Activated naive CD4-positive, alpha-beta T cell treated with anti-CD3 and anti-CD28 coated beads, Interleukin-2, amount 50 U/mL, for 24 hours (primary cell): ENCODE measurements around the gene ABL2.
"Not testable (repeated sequence)": the region's sequence is repeated elsewhere in the genome, so short reads cannot be mapped to it uniquely, and the experiment has no call there.

Source experiments
- H3K27ac Mint-ChIP-seq: one replicate; pipeline ENCODE4 v1.8.0; 2021; ENCODE audit warnings: mild to moderate bottlenecking, mixed read lengths
- H3K27me3 Mint-ChIP-seq: one replicate; pipeline ENCODE4 v1.8.0; 2021; ENCODE audit warnings: mixed read lengths
- H3K36me3 Mint-ChIP-seq: one replicate; pipeline ENCODE4 v1.8.0; 2021; ENCODE audit warnings: mixed read lengths
- H3K4me1 Mint-ChIP-seq: one replicate; pipeline ENCODE4 v1.8.0; 2021; ENCODE audit warnings: mixed read lengths
- H3K4me3 Mint-ChIP-seq: one replicate; pipeline ENCODE4 v1.8.0; 2021; ENCODE audit warnings: mild to moderate bottlenecking, mixed read lengths
- H3K9me3 Mint-ChIP-seq: one replicate; pipeline ENCODE4 v1.8.0; 2021; ENCODE audit warnings: mixed read lengths

The ABL2 gene

DNA sequence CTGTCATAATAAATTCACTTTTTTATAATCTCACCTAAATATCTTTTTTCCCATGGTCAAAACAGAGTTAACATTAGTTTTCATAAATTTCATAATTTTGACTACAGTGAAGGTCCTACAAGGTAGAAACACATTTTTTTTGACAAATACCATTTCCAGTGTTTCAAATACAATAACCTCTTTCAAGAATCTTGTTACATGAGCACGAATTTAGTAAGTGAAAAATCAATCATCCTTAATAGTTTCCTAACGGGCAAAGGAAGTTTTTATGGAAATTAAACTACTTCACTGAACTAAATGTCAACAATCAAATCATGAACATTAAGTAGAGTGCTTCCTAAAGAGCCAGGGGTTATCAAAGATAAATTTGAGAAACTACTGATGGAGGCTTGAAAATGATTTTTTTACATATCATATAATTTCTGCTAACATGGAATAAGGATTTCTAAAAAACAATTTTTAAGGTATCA lies 35.4 kb downstream of the ABL2 start:
- Mint-ChIP-seq H3K27ac (no peak overlapping the region), H3K4me3 (no peak overlapping the region), H3K27me3 (no peaks in the 10 kb centered on the region), H3K9me3 (no peaks in the 10 kb centered on the region), H3K4me1 (peaks cover 27% of the 10 kb centered on the region), H3K36me3 (no peaks in the 10 kb centered on the region)

DNA sequence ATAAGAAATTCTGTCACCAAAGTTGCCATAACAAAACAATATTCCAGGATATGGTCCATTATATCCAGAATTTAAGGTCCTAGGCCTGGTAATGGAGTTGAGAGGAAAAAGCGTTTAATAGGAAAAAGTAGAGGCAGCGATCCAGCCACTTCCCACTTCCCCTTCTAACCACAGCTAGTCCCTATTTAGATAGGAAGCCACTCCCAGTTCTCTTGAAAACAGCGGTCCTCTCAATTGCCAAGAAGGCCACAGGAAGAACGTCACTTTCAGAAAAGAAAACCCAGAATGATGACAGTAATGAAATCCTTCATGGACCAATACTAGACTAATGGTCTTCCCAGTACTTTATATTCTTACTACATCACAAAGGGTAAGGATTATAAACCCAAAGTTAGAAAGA lies 38.6 kb downstream of the ABL2 start:
- H3K36me3 Mint-ChIP-seq, result peaks cover 3% of the 10 kb centered on the region
- H3K27ac Mint-ChIP-seq, result no peak overlapping the region
- no peak overlapping the region for H3K4me3 Mint-ChIP-seq
- H3K27me3 Mint-ChIP-seq, result no peaks in the 10 kb centered on the region
- H3K4me1 Mint-ChIP-seq, result peaks cover 36% of the 10 kb centered on the region
- H3K9me3 Mint-ChIP-seq, result no peaks in the 10 kb centered on the region

DNA sequence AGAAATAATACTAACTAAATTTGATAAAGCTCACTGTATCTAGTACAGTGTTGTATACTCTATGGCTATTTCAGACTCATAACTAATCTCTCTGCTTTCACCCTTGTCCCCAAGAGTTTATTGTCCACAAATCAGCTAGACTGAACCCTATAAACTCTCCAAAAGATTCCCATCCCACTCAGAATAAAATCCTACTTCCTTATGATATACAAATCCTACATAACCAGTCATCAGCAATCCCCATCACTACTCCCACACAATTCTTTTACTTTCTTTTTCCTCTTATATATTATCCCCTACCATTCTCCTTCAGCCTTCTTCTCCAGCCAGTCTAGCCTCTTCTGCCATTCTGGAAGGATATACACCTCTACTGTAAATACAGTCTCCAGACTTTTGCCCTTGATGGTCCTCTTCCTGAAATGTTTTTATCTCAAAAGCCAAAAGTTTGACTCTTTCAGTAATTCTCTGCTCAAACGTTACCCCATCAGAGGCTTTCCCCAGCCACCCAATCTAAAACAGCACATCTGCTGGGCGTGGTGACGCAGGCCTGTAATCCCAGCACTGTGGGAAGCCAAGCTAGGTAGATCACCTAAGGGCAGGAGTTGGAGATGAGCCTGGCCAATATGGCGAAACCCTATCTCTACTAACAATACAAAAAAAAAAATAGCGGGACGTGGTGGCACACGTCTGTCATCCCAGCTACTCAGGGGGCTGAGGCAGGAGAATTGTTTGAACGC lies 41.6 kb downstream of the ABL2 start:
- Mint-ChIP-seq H3K4me1 (peaks cover 31% of the 10 kb centered on the region), H3K27ac (no peak overlapping the region), H3K9me3 (no peaks in the 10 kb centered on the region), H3K36me3 (peaks cover 3% of the 10 kb centered on the region), H3K27me3 (no peaks in the 10 kb centered on the region), H3K4me3 (no peak overlapping the region)

DNA sequence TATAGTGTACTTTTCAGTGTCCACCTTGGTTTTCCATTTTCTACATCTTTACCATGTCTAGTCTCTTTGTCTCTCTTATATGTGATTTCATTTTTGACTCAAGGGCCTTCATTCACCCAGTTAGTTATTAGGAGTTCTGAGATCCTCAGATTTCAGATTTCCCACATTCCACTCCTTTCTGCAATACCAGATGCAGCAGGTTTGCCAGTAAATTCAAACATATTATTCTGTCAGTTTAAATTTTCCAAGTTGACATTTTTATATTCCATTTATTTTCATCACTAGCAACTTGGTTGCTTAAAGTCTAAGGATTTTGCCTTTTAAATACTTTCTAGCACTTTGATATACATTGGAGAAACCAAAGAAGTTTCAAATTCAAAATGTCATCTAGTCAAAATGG lies 42.4 kb downstream of the ABL2 start:
- Mint-ChIP-seq H3K27me3 (no peaks in the 10 kb centered on the region), H3K4me1 (peaks cover 30% of the 10 kb centered on the region), H3K27ac (no peak overlapping the region), H3K4me3 (no peak overlapping the region), H3K9me3 (no peaks in the 10 kb centered on the region), H3K36me3 (peaks cover 6% of the 10 kb centered on the region)

DNA sequence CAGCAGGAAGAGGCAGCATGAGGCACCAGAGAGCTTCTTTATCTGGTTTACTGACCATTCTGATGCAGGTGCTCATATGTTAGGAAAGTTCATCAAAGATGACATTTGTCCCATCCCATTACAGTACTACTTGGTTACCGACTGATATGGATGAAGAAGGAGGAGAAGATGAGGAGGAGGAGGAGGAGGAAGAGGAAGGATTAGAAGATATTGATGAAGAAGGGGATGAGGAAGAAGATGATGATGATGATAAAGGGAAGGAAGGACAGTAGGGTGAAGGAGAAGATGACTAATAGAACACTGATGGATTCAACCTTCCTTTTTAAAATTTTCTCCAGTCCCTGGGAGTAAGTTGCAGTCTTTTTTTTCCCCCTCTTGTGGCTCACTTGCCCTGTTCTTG lies 45.1 kb downstream of the ABL2 start:
- no peaks in the 10 kb centered on the region for H3K27me3 Mint-ChIP-seq
- no peaks in the 10 kb centered on the region for H3K9me3 Mint-ChIP-seq
- H3K27ac Mint-ChIP-seq, result no peak overlapping the region
- H3K36me3 Mint-ChIP-seq, result peaks cover 7% of the 10 kb centered on the region
- no peak overlapping the region for H3K4me3 Mint-ChIP-seq
- H3K4me1 Mint-ChIP-seq, result peaks cover 29% of the 10 kb centered on the region

DNA sequence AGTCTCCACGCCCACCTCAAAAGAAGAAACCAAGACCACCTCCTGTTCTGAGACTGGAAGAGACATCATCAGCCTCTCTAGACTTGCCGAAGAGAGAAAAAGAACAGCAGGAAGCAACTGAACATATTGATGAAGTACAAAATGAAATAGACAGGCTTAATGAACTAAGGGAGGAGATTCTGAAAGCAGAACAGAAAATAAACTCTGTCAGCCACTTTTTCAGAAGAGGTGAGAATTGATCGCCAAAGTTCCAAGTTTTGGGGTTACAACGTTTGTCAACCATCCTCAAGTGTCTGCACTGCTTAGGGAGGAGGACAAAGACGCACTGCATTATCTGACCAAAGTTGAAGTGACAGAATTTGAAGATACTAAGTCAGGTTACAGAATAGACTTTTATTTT lies 45.6 kb downstream of the ABL2 start:
- no peaks in the 10 kb centered on the region for H3K27me3 Mint-ChIP-seq
- H3K36me3 Mint-ChIP-seq, result peaks cover 7% of the 10 kb centered on the region
- no peak overlapping the region for H3K4me3 Mint-ChIP-seq
- H3K27ac Mint-ChIP-seq, result no peak overlapping the region
- peaks cover 29% of the 10 kb centered on the region for H3K4me1 Mint-ChIP-seq
- no peaks in the 10 kb centered on the region for H3K9me3 Mint-ChIP-seq

DNA sequence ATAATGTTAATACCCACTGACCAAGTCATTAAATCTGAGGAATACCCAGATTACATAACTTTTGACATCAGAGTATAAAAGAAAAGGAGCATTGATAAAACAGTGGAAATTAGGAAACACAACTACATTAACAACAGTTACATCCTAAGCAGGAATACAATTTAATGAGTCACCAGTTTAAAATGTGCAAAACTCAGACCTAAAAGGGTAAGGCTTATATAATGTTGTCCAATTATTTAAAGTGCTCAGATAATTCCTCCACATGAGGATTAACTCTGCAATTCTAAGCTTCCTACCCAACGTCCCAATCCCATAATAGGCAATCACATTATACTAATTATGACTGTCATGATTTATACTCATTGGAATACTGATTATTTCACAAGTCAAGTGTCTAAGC lies 50.5 kb downstream of the ABL2 start:
- H3K9me3 Mint-ChIP-seq, result no peaks in the 10 kb centered on the region
- H3K4me1 Mint-ChIP-seq, result peaks cover 17% of the 10 kb centered on the region
- no peak overlapping the region for H3K27ac Mint-ChIP-seq
- H3K36me3 Mint-ChIP-seq, result peaks cover 4% of the 10 kb centered on the region
- H3K27me3 Mint-ChIP-seq, result no peaks in the 10 kb centered on the region
- H3K4me3 Mint-ChIP-seq, result no peak overlapping the region

DNA sequence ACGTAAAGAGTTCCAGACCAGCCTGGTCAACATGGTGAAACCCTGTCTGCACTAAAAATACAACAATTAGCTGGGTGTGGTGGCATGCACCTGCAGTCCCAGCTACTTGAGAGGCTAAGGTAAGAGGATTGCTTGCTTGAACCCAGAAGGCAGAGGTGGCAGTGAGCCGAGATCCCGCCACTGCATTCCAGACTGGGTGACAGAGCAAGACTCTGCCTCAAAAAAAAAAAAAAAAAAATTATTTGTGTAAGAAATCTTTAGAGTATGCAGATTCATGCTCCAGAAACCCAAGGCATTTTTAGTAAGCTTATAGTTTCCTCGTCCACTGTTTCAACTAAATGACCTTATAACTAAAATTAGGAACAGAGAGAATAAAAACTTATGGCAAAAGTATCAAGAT lies 51.3 kb downstream of the ABL2 start:
- Mint-ChIP-seq H3K36me3 (peaks cover 4% of the 10 kb centered on the region), H3K27me3 (no peaks in the 10 kb centered on the region), H3K27ac (no peak overlapping the region)

DNA sequence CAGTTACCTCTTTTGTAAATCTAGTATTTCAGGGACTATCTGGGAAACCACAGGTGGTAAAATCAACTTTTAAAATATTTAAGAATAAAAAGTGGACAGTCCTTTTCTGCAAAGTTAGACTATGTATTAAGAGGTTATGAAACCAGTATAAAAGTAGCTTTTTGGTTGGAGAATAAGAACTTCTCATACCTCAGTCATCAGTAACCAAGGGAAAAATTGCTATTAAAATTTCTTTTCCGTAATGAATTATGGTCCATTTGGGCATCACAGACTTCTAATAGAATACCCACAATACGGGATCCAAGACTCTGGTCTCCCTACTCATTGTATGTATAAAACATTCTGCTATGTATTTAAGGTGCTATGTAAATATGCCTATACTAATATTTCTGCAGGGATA lies 51.9 kb downstream of the ABL2 start:
- H3K36me3 Mint-ChIP-seq, result peaks cover 4% of the 10 kb centered on the region
- H3K4me3 Mint-ChIP-seq, result no peak overlapping the region
- peaks cover 17% of the 10 kb centered on the region for H3K4me1 Mint-ChIP-seq
- no peak overlapping the region for H3K27ac Mint-ChIP-seq
- no peaks in the 10 kb centered on the region for H3K27me3 Mint-ChIP-seq
- no peaks in the 10 kb centered on the region for H3K9me3 Mint-ChIP-seq

More for the DNA sequence above, 51.3 kb downstream of the ABL2 start:
- Mint-ChIP-seq H3K4me3 (no peak overlapping the region), H3K9me3 (no peaks in the 10 kb centered on the region), H3K4me1 (peaks cover 17% of the 10 kb centered on the region)

DNA sequence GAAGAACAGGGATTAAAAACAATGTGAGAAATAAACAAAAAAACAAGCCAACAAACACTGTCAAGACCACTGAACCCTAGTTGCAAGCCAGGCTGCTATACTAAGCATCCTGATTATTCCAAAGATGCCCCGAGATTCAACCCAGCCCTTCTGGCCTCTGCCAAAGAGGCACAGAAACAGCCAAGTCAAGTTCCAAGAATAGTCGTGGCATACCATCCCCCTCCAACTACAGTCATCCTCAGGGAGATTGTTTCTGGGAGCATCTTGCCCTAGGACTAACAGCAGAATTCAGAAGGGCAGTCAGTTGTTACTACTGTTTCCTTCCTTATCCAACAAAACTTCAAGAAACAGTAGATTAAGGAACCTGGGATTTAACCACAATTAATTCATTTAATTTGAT lies 52.3 kb downstream of the ABL2 start:
- Mint-ChIP-seq H3K9me3 (no peaks in the 10 kb centered on the region), H3K36me3 (peaks cover 3% of the 10 kb centered on the region), H3K4me1 (peaks cover 15% of the 10 kb centered on the region), H3K27me3 (no peaks in the 10 kb centered on the region), H3K27ac (no peak overlapping the region), H3K4me3 (no peak overlapping the region)

DNA sequence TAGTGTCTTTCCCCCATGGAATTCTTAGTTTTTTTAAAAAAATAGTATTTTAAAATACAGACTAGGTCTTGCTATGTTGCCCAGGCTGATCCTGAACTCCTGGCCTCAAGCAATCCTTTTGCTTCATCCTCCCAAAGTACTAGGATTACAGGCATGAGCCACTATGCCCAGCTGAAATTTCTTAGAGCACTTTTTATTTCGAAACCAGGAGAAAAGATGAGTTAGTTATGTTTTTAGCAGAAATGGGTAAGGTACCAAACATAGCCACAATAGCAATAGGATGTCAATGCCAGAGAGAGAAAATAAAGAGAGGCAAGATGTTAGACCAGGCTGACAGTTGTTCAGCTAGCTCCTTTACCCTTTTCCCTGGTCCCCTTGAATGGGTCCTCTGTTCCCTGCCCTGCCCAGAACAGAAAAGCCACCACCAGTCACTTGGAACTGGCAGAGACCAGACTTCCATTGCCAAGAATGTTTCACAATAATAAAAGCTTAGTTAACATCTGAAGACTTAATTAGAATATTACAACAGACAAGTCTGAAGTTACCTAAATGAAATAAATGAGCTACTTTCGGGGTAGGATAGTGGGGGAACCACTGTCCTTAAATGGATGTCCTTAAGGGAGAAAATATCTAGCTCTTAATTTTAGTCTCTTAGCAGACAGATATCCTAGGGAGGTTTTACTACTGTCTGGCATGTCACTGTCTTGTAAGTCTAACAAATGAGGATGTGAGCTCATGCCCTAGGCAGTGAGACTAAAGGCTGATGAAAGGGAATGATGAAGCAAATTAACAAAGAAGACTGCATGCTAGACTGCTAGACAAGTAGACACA lies 54.3 kb downstream of the ABL2 start:
- Mint-ChIP-seq H3K27ac (peak overlapping the region; percentile 55), H3K27me3 (no peaks in the 10 kb centered on the region), H3K9me3 (no peaks in the 10 kb centered on the region)

DNA sequence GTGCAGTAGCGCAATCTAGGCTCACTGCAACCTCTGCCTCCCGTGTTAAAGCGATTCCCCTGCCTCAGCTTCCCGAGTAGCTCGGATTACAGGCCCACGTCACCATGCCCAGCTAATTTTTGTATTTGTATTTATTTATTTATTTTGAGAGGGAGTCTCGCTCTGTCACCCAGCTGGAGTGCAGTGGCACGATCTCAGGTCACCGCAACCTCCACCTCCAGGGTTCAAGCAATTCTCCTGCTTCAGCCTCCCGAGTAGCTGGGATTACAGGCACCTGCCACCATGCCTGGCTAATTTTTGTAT lies 59.1 kb downstream of the ABL2 start:
- not testable (repeated sequence) for H3K4me3 Mint-ChIP-seq, H3K27me3 Mint-ChIP-seq, H3K36me3 Mint-ChIP-seq, H3K9me3 Mint-ChIP-seq, H3K27ac Mint-ChIP-seq
- peaks cover 22% of the 10 kb centered on the region for H3K4me1 Mint-ChIP-seq

More for the DNA sequence above, 54.3 kb downstream of the ABL2 start:
- H3K36me3 Mint-ChIP-seq, result no peaks in the 10 kb centered on the region
- peaks cover 6% of the 10 kb centered on the region for H3K4me1 Mint-ChIP-seq
- H3K4me3 Mint-ChIP-seq, result no peak overlapping the region

DNA sequence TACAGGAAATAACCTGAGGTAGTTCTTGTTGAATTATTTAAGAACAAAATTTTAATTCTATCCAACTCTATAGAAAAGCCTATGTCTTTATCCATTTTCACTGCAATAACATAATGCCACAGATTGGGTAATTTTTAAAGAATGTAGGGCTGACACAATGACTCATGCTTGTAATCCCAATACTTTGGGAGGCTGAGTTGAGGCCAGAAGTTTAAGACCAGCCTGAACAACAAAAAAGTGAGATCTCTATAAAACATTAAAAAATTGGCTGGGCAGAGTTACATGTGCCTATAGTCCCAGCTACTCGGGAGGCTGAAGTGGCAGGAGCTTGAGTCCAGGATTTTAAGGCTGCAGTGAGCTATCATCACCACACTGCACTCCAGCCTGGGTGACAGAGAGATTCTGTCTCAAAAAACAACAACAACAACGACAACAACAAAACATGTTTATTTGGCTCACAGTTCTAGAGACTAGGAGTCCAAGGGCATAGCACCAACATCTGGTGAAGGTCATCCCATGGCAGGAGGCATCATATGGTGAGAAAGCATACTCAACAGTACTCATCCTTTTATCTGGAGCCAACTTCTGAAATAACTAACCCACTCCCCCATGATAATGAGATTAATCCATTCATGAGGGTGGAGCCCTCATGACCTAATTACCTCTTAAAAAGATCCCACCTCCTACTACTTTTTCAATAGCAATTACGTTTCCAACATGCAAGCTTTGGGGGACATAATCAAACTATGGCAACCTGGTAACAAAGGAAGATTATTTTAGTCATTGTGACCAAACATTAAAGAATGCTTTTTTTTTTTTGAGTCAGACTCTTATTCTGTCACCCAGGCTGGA lies 59.6 kb downstream of the ABL2 start:
- peak overlapping the region; percentile 5 for H3K27ac Mint-ChIP-seq
- H3K9me3 Mint-ChIP-seq, result no peaks in the 10 kb centered on the region
- no peaks in the 10 kb centered on the region for H3K27me3 Mint-ChIP-seq
- H3K4me3 Mint-ChIP-seq, result no peak overlapping the region
- H3K4me1 Mint-ChIP-seq, result peaks cover 24% of the 10 kb centered on the region
- peaks cover 8% of the 10 kb centered on the region for H3K36me3 Mint-ChIP-seq

DNA sequence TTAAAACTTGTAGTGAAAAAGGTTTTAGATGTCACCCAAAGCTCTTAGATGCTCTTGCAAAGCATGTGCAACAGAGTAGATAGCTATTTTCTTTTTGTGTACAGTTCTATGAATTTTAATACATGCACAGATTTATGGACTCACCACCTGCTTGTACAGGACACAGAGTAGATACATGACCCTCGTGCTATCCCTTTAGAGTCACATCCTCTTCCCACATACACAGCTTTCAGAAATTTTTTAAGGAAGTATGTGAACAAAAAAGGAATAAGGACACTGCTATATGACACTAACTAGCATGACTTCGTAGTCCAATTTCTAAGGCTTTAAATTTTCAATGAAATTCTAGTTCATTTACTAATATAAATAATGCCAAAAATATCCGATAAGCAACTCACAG lies 60.9 kb downstream of the ABL2 start:
- Mint-ChIP-seq H3K27ac (no peak overlapping the region), H3K4me3 (no peak overlapping the region), H3K27me3 (no peaks in the 10 kb centered on the region), H3K4me1 (peaks cover 33% of the 10 kb centered on the region), H3K36me3 (peaks cover 10% of the 10 kb centered on the region), H3K9me3 (no peaks in the 10 kb centered on the region)

DNA sequence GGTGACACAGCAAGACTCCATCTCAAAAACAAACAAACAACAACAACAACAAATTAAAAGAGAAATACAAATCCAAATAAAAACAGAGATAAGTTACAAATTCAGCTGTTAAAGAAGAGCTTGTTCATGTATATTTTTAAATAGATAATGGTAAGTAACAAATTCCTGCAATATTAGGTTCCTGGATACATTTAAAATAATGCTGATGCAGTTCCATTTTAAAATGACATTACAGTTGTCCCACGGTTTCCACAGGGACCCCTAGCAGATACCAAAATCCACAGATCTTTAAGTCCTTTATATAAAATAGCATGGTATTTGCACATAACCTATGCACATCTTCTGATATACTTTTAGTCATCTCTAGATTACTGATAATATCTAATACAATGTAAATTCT lies 61.5 kb downstream of the ABL2 start:
- no peaks in the 10 kb centered on the region for H3K27me3 Mint-ChIP-seq
- no peak overlapping the region for H3K27ac Mint-ChIP-seq
- H3K9me3 Mint-ChIP-seq, result no peaks in the 10 kb centered on the region
- H3K36me3 Mint-ChIP-seq, result peaks cover 10% of the 10 kb centered on the region
- no peak overlapping the region for H3K4me3 Mint-ChIP-seq
- H3K4me1 Mint-ChIP-seq, result peaks cover 34% of the 10 kb centered on the region

DNA sequence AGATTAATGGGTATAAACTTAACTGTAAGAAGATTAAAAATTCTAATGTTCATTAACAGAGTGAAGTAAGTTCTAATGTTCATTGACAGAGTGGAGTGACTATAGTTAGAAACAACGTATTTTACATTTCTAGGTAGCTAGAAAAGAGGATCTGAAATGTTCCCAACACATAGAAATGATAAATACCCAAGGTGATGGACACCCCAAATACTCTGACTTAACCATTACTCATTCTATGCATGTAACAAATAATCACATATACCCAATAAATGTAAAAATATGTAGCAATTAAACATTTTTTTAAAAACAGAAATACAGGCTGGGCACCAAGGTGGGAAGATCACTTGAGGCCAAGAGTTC lies 62.1 kb downstream of the ABL2 start:
- Mint-ChIP-seq H3K4me3 (no peak overlapping the region), H3K4me1 (peaks cover 38% of the 10 kb centered on the region), H3K27ac (no peak overlapping the region), H3K36me3 (peaks cover 10% of the 10 kb centered on the region), H3K9me3 (no peaks in the 10 kb centered on the region), H3K27me3 (no peaks in the 10 kb centered on the region)
